Measurements from ENCODE around the gene HHAT. TPM values are rescaled to one million over a fixed set of nuclear protein-coding genes. Genes with fewer than 3 reads are reported as not detected.
A peak's percentile ranks its signal among the peaks of the same experiment; 100 is the strongest.

The HHAT gene
- total and polyA plus RNA-seq, 8 donors = under 0.01 to 5.8 (median 1.6) TPM

- 96 to 98% (median 97%) methylated on average over 8 of the region's 8 CpGs for WGBS, 5 donors
- Histone ChIP-seq H3K27me3 (no peaks in the 10 kb centered on the region), H3K9me3 (no peaks in the 10 kb centered on the region), H3K4me1 (peaks cover 0 to 22% (median 10%) of the 10 kb centered on the region in 4 donors), H3K36me3 (no peaks in the 10 kb centered on the region), H3K4me3 (no peak overlapping the region), H3K27ac (no peak overlapping the region)
- no peak for DNase-seq
- TF ChIP-seq, protein P1, sequence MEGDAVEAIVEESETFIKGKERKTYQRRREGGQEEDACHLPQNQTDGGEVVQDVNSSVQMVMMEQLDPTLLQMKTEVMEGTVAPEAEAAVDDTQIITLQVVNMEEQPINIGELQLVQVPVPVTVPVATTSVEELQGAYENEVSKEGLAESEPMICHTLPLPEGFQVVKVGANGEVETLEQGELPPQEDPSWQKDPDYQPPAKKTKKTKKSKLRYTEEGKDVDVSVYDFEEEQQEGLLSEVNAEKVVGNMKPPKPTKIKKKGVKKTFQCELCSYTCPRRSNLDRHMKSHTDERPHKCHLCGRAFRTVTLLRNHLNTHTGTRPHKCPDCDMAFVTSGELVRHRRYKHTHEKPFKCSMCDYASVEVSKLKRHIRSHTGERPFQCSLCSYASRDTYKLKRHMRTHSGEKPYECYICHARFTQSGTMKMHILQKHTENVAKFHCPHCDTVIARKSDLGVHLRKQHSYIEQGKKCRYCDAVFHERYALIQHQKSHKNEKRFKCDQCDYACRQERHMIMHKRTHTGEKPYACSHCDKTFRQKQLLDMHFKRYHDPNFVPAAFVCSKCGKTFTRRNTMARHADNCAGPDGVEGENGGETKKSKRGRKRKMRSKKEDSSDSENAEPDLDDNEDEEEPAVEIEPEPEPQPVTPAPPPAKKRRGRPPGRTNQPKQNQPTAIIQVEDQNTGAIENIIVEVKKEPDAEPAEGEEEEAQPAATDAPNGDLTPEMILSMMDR (IDR thresholded peaks at IDR 0.05) = no peak
- TF ChIP-seq POLR2A (IDR thresholded peaks at IDR 0.05) = no peak
- TF ChIP-seq POLR2AphosphoS5 (IDR thresholded peaks at IDR 0.05) = no peak
- no peak for TF ChIP-seq EP300 (IDR thresholded peaks at IDR 0.05)
- intact Hi-C loops (cut with DNase I; ENCODE audit: low total_unique reads) = no loop called here
Observed at GRCh38 chr1:210303391-210303790, 25.3 kb upstream of the HHAT start.

DNA sequence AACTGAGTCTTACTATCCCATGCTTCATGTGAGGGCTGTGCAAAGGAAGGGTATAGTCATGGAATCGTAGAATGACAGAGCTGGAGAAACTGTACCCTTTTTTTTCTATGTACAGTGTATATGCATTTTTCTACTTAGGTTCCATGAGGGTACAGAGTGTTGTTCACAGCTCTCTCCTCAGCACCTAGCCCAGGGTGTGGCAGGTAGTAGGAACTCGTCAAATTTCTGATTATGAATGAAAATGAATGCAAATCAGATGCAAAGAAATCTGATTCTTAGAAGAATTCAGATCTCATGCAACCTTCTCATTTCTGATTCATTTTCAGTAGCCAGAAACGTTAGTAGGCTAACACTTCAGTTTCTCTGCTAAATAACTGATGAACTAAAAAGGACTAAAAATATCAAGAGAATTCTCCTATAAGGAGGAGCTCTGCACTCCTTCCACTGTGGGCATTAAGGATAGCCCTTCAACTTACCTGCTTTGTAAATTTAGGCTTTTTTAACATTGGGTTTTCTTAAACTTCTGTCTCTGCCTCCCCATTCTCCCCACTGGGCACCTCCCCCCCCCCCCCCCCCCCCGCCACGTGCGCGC lies 18.0 kb upstream of the HHAT start:
- no peak for DNase-seq
- H3K27me3 ChIP-seq = no peaks in the 10 kb centered on the region
- intact Hi-C loops (cut with DNase I; ENCODE audit: low total_unique reads) = loop anchor here (5.0 to 10.0 kb wide), 2 partner anchors 106 to 168 kb away; no protein-coding TSS in a partner anchor
- H3K9me3 ChIP-seq = no peaks in the 10 kb centered on the region
- peak overlapping the region in 1 of 5 donors; percentile 51 for H3K27ac ChIP-seq
- no peaks in the 10 kb centered on the region for H3K36me3 ChIP-seq
- TF ChIP-seq, protein P1 (IDR thresholded peaks at IDR 0.05) = no peak
- TF ChIP-seq POLR2AphosphoS5 (IDR thresholded peaks at IDR 0.05) = no peak
- no peak for TF ChIP-seq POLR2A (IDR thresholded peaks at IDR 0.05)
- TF ChIP-seq EP300 (IDR thresholded peaks at IDR 0.05) = no peak
- H3K4me1 ChIP-seq = peaks cover 8 to 18% (median 13%) of the 10 kb centered on the region in 4 donors
- peak overlapping the region in 2 of 4 donors; percentile 35 to 44 for H3K4me3 ChIP-seq
- 11 to 31% (median 16%) methylated on average over 3 to 6 of the region's 7 CpGs for WGBS, 5 donors

DNA sequence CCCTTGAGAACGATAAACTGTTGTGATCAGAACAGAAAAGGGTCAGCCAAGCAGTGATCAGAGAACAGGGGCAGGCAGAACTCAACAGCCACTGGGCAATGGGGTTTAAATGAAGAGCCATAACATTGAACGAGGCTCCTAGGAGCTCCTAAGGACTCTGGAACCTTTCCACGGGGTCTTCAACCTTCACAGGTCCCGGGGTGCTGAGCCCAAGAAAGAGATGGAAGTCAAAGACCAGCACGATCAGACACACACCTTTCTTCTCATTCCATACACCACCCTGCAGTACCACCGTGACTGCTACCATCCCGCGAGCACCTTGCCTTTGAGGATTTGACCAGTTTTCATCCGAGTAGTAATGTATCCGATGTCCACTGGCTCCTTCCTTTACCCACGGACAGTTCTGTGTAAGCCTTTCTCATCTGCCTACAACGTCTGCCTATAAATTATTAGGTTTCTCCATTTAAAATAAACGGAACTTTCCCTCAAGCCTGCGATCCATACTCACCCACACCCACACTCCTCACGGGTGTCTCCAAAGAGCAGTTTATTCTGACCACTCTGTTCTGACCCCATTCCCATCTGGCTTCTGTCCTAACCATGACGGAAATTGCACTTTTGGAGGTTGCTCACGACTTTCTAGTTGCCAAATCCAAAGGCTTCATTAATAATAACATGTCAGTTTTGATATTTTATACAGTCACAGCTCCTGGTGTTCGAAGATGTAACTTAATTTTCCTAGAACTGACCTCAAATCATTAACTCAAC lies 16.8 kb upstream of the HHAT start:
- TF ChIP-seq POLR2A (IDR thresholded peaks at IDR 0.05) (no peak), POLR2AphosphoS5 (IDR thresholded peaks at IDR 0.05) (no peak), EP300 (IDR thresholded peaks at IDR 0.05) (no peak)
- TF ChIP-seq, protein P1 (IDR thresholded peaks at IDR 0.05) = no peak
- DNase-seq = peak in 1 of 2 donors; percentile 13
- no peaks in the 10 kb centered on the region for H3K9me3 ChIP-seq
- intact Hi-C loops (cut with DNase I; ENCODE audit: low total_unique reads) = loop anchor here (5.0 to 10.0 kb wide), 2 partner anchors 107 to 170 kb away; no protein-coding TSS in a partner anchor
- H3K36me3 ChIP-seq = no peaks in the 10 kb centered on the region
- H3K27ac ChIP-seq = peak overlapping the region in 4 of 5 donors; percentile 43 to 74 (median 56)
- peaks cover 8 to 18% (median 13%) of the 10 kb centered on the region in 4 donors for H3K4me1 ChIP-seq
- H3K27me3 ChIP-seq = no peaks in the 10 kb centered on the region
- peak overlapping the region; percentile 32 to 44 (median 38) for H3K4me3 ChIP-seq
- WGBS, 5 donors = 41 to 63% (median 57%) methylated on average over 18 of the region's 18 CpGs

GRCh38 chr1:210313046-210313595 lies 15.6 kb upstream of the HHAT start:
- Histone ChIP-seq H3K27ac (no peak overlapping the region), H3K36me3 (no peaks in the 10 kb centered on the region), H3K4me3 (no peak overlapping the region), H3K9me3 (no peaks in the 10 kb centered on the region), H3K27me3 (no peaks in the 10 kb centered on the region), H3K4me1 (peaks cover 8 to 18% (median 13%) of the 10 kb centered on the region in 4 donors)
- 73 to 85% (median 75%) methylated on average over 6 of the region's 6 CpGs for WGBS, 5 donors
- TF ChIP-seq, protein P1 (IDR thresholded peaks at IDR 0.05) = no peak
- TF ChIP-seq EP300 (IDR thresholded peaks at IDR 0.05) (no peak), POLR2A (IDR thresholded peaks at IDR 0.05) (no peak), POLR2AphosphoS5 (IDR thresholded peaks at IDR 0.05) (no peak)
- DNase-seq = no peak
- intact Hi-C loops (cut with DNase I; ENCODE audit: low total_unique reads) = loop anchor here (5.0 to 10.0 kb wide), 2 partner anchors 108 to 171 kb away; no protein-coding TSS in a partner anchor

Measured in stomach (tissue), 9 donors.